PC-3 (cell line): ENCODE measurements around the gene DPYSL3. TPM values are rescaled to one million over a fixed set of nuclear protein-coding genes. Genes with fewer than 3 reads are reported as not detected.

Experiments
- ATAC-seq: fragments of 200-7000 bp; cut with Tn5 transposase; 2 replicates; pipeline ENCODE4 v1.9.1; 2020; ENCODE audit warnings: mild to moderate bottlenecking, moderate library complexity
- BruUV-seq: library from RNA; stranded (reverse); fragments of 400-500 nt; replicated peaks from 2 replicates; lab custom pipeline; 2021; lab: Mats Ljungman, UMichigan
- CTCF ChIA-PET: fragments of 300-600 bp; sonication (Branson Sonifier 250); formaldehyde crosslinking; loops from one replicate; lab custom pipeline; 2022; ENCODE audit warnings: antibody characterized with exemption; lab: Charles Lee
- POLR2A ChIA-PET: fragments of 300-600 bp; sonication (Branson Sonifier 250); formaldehyde crosslinking; loops from one replicate; lab custom pipeline; 2022; ENCODE audit warnings: antibody characterized with exemption; ENCODE audit not compliant: unreplicated experiment; lab: Charles Lee
- DNase-seq: peaks from one replicate; pipeline ENCODE4 v3.0.0-alpha.2; 2015
- H2AFZ ChIP-seq: fragments of 300-600 bp; sonication (generic); 2 replicates; pipeline ENCODE4 v1.6.0; 2016; ENCODE audit warnings: antibody characterized with exemption, low read length
- H3F3A ChIP-seq: fragments of 300-600 bp; sonication (generic); one replicate; pipeline ENCODE4 v1.6.0; 2017; ENCODE audit warnings: antibody characterized with exemption, low read length, control low read depth, mild to moderate bottlenecking; ENCODE audit not compliant: unreplicated experiment
- H3K27ac ChIP-seq: fragments of 300-600 bp; sonication (generic); 2 replicates; pipeline ENCODE4 v1.5.1; 2016; ENCODE audit warnings: mild to moderate bottlenecking, low read length
- H3K27me3 ChIP-seq: fragments of 300-600 bp; sonication (generic); 2 replicates; pipeline ENCODE4 v1.6.1; 2016; ENCODE audit warnings: low read length, mixed read lengths
- H3K36me3 ChIP-seq: fragments of 300-600 bp; sonication (generic); 2 replicates; pipeline ENCODE4 v1.6.1; 2016; ENCODE audit warnings: low read depth, mixed run types, low read length, mixed read lengths
- H3K4me1 ChIP-seq: fragments of 300-600 bp; sonication (generic); 2 replicates; pipeline ENCODE4 v1.5.1; 2016; ENCODE audit warnings: low read length; ENCODE audit not compliant: insufficient read depth
- H3K4me2 ChIP-seq: fragments of 300-600 bp; sonication (generic); 2 replicates; pipeline ENCODE4 v1.6.0; 2016; ENCODE audit warnings: low read length
- H3K4me3 ChIP-seq: fragments of 300-600 bp; sonication (generic); 2 replicates; pipeline ENCODE4 v1.5.1; 2016; ENCODE audit warnings: mild to moderate bottlenecking, low read length, mixed read lengths
- H3K79me2 ChIP-seq: fragments of 300-600 bp; sonication (generic); 2 replicates; pipeline ENCODE4 v1.6.1; 2017; ENCODE audit warnings: low read length, mixed read lengths
- H3K9ac ChIP-seq: fragments of 300-600 bp; sonication (generic); 2 replicates; pipeline ENCODE4 v1.6.0; 2016; ENCODE audit warnings: mild to moderate bottlenecking, low read length
- H3K9me2 ChIP-seq: fragments of 300-600 bp; sonication (generic); replicated peaks from 2 replicates; pipeline ENCODE4 v1.6.1; 2016; ENCODE audit warnings: mixed run types, low read length, mixed read lengths
- H3K9me3 ChIP-seq: fragments of 300-600 bp; sonication (generic); 2 replicates; pipeline ENCODE4 v1.6.1; 2016; ENCODE audit warnings: low read length, mixed read lengths
- H4K20me1 ChIP-seq: fragments of 300-600 bp; sonication (generic); 2 replicates; pipeline ENCODE4 v1.6.1; 2016; ENCODE audit warnings: low read length, mixed read lengths
- CTCF ChIP-seq: fragments of 300-600 bp; sonication (generic); conservative IDR thresholded peaks from 2 replicates; pipeline ENCODE4 v1.5.1; 2017; ENCODE audit warnings: antibody characterized with exemption, low read depth, mild to moderate bottlenecking, low read length
- EZH2 ChIP-seq: fragments of 300-600 bp; sonication (generic); IDR thresholded peaks from one replicate; pipeline ENCODE4 v1.6.1; 2017; ENCODE audit warnings: antibody characterized with exemption, mild to moderate bottlenecking, low read length; ENCODE audit not compliant: unreplicated experiment
- EZH2phosphoT487 ChIP-seq: fragments of 300-600 bp; sonication (generic); IDR thresholded peaks from 2 replicates; pipeline ENCODE4 v1.6.1; 2018; ENCODE audit warnings: mild to moderate bottlenecking, antibody characterized with exemption, low read length, borderline replicate concordance
- intact Hi-C: fragments of 100-400 bp; cut with micrococcal nuclease; formaldehyde crosslinking; loops from 2 replicates; pipeline ENCODE4 v1.9.0; 2023
- total RNA-seq: library from RNA; depleted of rRNA; stranded (reverse); fragments of >200 nt; gene quantifications from 2 replicates; pipeline ENCODE4 v1.2.3, GENCODE V29; 2014

Gene DPYSL3
- total RNA-seq, 1 experiment from 2014 or later: 20.6 TPM

- Histone ChIP-seq H3K36me3 (no peaks in the 10 kb centered on the region), H3K9me3 (no peaks in the 10 kb centered on the region), H3K9me2 (no peaks in the 10 kb centered on the region), H4K20me1 (no peaks in the 10 kb centered on the region), H3K4me1 (peaks cover 2% of the 10 kb centered on the region; the same call in 1 of the 2 replicates), H2AFZ (no peak overlapping the region), H3K79me2 (no peaks in the 10 kb centered on the region), H3K4me3 (no peak overlapping the region), H3K27ac (no peak overlapping the region), H3K9ac (no peak overlapping the region), H3F3A (no peaks in the 10 kb centered on the region), H3K27me3 (peaks cover 10% of the 10 kb centered on the region; the same call in 1 of the 2 replicates), H3K4me2 (no peak overlapping the region)
- DNase-seq (no peak), ATAC-seq (no peak)
- ChIA-PET POLR2A (no interaction called here), CTCF (no interaction called here)
- intact Hi-C loops: no loop called here
- BruUV-seq: no TSS peak
- TF ChIP-seq CTCF (no peak), EZH2 (no peak), EZH2phosphoT487 (no peak)
Measured at GRCh38 chr5:147515269-147515668, 5.4 kb upstream of the DPYSL3 start.

GRCh38 chr5:147512659-147513379 is 3.0 kb upstream of the DPYSL3 start:
- no peak overlapping the region for H3K9ac ChIP-seq
- CTCF ChIA-PET: no interaction called here

More at GRCh38 chr5:147512659-147513379, 3.0 kb upstream of the DPYSL3 start:
- Histone ChIP-seq H3K4me3 (no peak overlapping the region), H3K9me3 (no peaks in the 10 kb centered on the region), H2AFZ (no peak overlapping the region), H3K4me2 (no peak overlapping the region), H3K27me3 (peaks cover 10% of the 10 kb centered on the region; the same call in 1 of the 2 replicates), H3K27ac (no peak overlapping the region), H3K36me3 (no peaks in the 10 kb centered on the region), H4K20me1 (no peaks in the 10 kb centered on the region), H3F3A (no peaks in the 10 kb centered on the region), H3K9me2 (no peaks in the 10 kb centered on the region), H3K79me2 (peaks cover 9% of the 10 kb centered on the region; the same call in 1 of the 2 replicates), H3K4me1 (peaks cover 13% of the 10 kb centered on the region)
- TF ChIP-seq CTCF (no peak), EZH2phosphoT487 (no peak)
- intact Hi-C loops: no loop called here
- BruUV-seq: no TSS peak
- POLR2A ChIA-PET: no interaction called here
- DNase-seq: peak; percentile 14
- no peak for ATAC-seq
